ENCODE data around the gene GUCY1A1.

Gene GUCY1A1

GRCh38 chr4:155692361-155692760 lies 25.7 kb downstream of the GUCY1A1 start:
- no peak for DNase-seq

- DNase-seq: no peak
Observed at GRCh38 chr4:155693015-155693663, 26.5 kb downstream of the GUCY1A1 start.

- DNase-seq: no peak
Observed at GRCh38 chr4:155694100-155694785, 27.6 kb downstream of the GUCY1A1 start.

GRCh38 chr4:155696226-155696625 lies 29.6 kb downstream of the GUCY1A1 start:
- DNase-seq: no peak

DNA sequence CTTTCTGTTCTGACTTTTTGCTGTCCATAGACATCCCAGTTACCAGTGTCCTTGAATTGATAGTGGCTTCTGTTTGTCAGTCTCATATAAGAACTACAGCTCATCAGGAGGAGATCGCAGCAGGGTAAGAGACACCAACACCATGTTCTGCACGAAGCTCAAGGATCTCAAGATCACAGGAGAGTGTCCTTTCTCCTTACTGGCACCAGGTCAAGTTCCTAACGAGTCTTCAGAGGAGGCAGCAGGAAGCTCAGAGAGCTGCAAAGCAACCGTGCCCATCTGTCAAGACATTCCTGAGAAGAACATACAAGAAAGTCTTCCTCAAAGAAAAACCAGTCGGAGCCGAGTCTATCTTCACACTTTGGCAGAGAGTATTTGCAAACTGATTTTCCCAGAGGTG lies 30.1 kb downstream of the GUCY1A1 start:
- DNase-seq: peak in 1 of 58 donors; percentile 2

DNA sequence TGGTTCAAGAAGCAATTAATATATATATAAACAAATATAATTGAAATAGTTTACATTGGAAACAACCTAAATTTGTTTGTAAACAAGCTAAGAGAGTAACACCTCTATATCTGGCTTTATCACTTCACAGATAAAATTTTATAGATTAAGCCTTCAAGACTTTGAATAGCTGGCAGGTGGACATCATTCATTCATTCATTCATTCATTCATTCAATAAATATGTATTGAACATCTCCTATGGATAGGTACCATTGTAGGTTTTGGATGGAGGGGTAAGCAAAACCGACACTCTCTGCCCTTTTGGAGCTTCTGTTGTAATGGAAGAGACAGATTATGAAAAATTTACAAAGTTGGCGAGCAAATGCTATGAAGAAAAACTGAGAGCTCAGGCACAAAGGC lies 35.2 kb downstream of the GUCY1A1 start:
- no peak for DNase-seq

GRCh38 chr4:155703486-155704247 lies 37.0 kb downstream of the GUCY1A1 start:
- DNase-seq: no peak

DNA sequence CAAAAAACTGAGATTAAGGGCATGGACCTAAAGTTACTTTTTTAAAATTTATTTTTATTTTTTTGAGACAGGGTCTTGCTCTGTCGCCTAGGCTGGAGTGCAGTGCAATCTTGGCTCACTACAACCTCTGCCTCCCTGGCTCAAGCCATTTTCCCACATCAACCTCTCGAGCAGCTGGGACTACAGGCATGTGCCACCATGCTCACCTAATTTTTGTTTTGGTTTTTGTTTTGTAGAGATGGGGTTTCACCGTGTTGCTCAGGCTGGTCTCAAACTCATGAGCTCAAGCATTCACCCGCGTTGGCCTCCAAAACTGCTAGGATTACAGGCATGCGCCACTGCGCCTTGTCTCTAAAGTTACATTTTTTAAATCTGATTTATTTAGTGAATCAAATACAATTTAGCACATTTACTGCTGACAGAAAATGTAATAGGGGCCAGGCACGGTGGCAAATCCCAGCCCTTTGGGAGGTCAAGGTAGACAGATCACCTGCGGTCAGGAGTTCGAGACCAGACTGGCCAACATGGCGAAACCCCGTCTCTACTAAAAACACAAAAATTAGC lies 38.3 kb downstream of the GUCY1A1 start:
- DNase-seq: no peak

DNA sequence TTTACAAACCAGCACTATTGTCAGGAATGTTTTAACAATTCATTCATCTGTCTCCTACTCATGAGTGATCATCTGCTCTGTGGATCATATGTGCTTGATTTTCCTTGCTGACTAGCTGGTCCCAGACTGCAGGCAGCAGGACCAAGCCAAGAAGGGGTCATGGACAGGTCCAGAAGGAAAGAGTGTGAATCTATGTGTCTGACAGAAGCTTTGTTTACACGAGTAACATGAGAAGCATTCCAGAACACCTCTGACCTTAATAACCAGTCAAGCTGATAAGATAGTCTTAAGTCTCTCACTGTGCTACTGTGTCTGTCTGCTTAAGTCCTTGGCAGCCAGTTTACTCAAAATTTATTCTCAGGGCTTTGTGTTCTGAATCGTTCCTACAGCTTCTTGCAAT lies 39.0 kb downstream of the GUCY1A1 start:
- DNase-seq: no peak

DNA sequence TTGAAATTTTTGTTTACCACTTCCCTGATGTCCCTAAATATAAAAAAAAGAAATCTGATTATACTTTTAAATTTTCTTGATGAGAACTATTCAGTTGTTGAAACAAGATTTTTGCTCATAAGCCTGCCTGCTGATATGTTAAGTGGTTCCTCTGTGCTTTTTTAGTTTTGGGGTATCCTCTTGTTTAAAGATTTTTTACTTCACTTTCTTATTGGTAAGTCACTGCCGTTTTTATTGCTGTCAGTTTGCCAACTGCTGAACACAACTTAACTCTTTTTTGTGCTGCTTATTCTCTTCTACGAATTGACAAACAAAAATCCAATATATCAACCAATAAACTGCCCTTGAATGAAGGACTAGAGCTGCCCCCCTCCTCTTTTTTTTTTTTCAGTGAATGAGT lies 39.5 kb downstream of the GUCY1A1 start:
- no peak for DNase-seq

DNA sequence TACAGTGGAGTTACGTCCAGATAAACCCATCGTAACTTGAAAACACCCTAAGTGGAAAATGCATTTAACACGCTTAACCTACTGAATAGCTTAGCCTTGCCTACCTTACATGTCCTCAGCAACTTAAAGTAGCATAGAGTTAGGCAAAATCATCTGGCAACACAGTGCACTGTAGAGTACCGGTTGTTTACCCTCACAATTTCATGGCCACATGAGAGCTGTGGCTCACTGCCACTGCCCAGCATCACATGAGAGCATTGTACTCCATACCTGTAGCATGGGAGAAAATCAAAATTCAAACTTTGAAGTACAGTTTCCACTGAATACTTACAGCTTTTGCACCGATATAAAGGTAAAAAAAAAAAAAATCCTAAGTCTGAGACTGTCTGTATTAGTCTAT lies 40.6 kb downstream of the GUCY1A1 start:
- DNase-seq: no peak

GRCh38 chr4:155708782-155709181 lies 42.1 kb downstream of the GUCY1A1 start:
- DNase-seq: no peak

GRCh38 chr4:155709918-155710317 lies 43.3 kb downstream of the GUCY1A1 start:
- DNase-seq: no peak

DNA sequence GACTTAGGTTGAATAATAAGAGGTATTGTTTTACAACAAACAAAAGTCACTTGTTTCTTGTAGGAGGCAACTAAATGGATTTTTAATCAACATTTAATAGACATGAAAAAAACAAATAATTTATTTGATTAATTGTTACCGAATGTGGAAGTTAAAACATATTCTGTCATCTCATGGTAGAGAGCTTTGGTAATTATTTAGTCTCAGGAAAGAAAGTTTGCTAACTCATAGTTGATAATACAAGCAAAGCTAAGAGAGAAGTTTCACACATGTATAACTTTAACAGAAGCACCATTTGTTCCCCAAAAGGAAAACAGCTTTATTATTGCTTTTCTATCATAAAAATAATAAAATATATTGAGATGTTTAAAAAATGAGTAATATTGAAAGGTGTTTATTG lies 44.9 kb downstream of the GUCY1A1 start:
- DNase-seq: no peak

GRCh38 chr4:155712846-155713245 lies 46.2 kb downstream of the GUCY1A1 start:
- no peak for DNase-seq

DNA sequence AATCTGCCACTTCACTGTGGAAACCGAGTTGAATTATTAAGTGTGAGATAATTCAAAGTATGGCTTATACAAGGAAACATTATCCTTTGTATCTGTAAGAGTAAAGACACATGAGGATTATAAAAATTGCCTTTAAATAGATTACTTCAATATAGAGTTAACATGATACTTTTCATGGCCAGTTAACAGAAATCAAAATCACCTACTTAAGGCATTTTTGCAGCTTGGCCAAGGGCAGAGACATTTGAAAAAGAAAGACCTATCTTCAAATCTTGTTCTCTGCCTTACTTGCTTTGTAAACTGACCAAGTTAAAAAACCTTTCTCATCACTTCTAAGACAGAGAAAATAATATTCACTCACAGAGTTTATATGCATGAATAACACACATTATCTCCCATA lies 47.3 kb downstream of the GUCY1A1 start:
- DNase-seq: no peak

DNA sequence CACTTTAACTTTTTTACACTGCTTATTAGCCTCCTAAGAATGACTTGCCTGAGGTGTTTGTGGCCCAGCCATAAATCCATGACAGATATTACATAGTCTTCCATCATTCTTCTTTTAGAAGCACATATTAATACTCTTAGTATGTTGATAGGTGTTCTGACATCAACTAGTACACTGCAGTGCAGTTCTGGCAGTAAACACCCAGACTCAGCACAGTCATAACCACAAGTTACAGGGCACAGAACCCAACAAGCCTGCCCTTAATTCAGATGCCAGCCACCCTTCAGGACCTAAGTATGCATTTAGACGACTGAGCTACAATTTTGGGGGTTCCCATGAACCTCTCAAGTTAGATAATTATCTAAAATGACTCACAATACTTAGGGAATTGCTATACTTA lies 55.7 kb downstream of the GUCY1A1 start:
- no peak for DNase-seq

DNA sequence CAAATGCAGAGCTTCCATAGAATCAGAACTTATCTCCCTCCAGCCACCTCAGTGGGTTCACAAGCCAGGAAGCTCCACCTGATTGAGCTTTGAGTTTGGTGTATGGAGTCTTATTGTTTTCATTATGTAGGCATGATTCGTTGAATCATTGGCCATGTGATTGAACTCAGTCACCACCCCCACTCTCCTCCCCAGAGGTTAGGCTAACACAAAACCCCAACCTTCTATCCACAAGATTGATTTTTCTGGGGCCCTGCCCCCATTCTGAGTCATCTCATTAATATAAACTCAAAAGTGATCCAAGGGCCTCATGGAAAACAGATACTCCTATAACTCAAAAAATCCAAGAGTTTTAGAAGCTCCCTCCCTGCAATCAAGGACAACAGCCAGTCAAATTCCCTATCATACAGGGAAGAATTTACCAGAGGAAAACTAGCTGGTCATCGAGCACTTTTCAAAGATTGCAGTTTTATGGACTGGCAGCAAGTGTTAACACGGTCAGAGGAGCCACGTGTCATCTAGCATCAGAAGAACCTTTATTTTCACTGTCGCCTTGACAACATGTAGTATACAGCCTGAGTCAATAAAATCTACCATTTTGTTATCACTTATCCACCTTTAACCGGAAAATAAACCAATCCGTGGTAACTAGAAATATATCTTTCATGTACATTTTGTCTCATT lies 56.3 kb downstream of the GUCY1A1 start:
- DNase-seq: no peak

DNA sequence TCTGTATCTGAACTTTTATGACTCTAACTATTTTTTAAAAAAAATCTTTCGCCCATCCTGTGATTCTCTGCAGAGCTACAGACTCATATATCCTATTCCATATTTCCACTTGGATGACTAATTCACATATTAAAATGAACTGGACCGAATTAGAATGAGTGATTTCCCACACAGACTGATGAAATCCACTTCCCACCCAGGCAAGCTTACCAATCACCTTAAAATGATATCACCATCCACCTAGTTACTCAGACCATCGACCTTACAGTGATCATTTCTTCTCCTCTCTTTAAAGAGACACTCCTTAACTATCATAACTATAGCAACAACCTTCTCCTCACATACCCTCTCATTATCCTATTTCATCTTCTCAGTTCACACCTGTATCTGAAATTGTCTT lies 58.1 kb downstream of the GUCY1A1 start:
- DNase-seq: no peak

- peak in 3 of 58 donors; percentile 1 to 2 (median 1) for DNase-seq
Observed at GRCh38 chr4:155734065-155734464, 67.4 kb downstream of the GUCY1A1 start.

DNA sequence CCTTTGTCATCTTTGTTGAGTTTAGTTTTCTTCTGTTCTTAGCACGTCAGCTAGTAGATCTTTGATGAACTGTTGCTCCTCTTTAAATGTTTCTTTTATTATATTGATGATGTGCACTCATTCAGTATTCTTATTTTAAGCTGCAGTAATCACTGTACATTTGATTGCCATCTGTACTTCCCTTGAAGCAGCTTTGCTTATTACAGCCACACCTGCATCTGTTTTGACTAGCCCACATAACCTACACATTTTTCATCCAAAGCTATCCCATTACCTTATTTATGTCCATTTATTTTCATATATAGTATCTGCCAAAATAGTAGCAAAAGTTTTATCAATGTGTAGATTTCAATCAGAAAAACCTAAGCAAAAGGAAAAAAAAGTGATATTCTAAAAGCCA lies 68.3 kb downstream of the GUCY1A1 start:
- DNase-seq: no peak

GRCh38 chr4:155735496-155735895 lies 68.8 kb downstream of the GUCY1A1 start:
- peak in 1 of 58 donors; percentile 8 for DNase-seq

Measured in anterior cingulate cortex (tissue), 58 donors.